HEK293 (cell line): ENCODE measurements around the gene TTYH2.

Source experiments
- CTCF ChIP-seq: fragments of 450-650 bp; formaldehyde crosslinking; IDR thresholded peaks from 2 replicates; pipeline ENCODE4 v1.5.1; 2016; ENCODE audit warnings: missing biosample characterization, missing genetic modification characterization
- MEIS1 ChIP-seq: sonication (generic); formaldehyde crosslinking; IDR thresholded peaks from 2 replicates; pipeline ENCODE4 v1.8.1; 2022; ENCODE audit warnings: missing genetic modification reagents, mild to moderate bottlenecking, borderline replicate concordance
- PRDM4 ChIP-seq: fragments of 450-650 bp; formaldehyde crosslinking; IDR thresholded peaks from 2 replicates; pipeline ENCODE4 v1.5.1; 2017; ENCODE audit warnings: missing biosample characterization, missing genetic modification characterization
- ZNF24 ChIP-seq: fragments of 450-650 bp; formaldehyde crosslinking; IDR thresholded peaks from 2 replicates; pipeline ENCODE4 v1.5.1; 2016; ENCODE audit warnings: missing biosample characterization, missing genetic modification characterization

- TF ChIP-seq ZNF24 (no peak), CTCF (tag by site-specific recombination) (no peak), MEIS1 (CRISPR knock-in tag) (no peak), PRDM4 (tag by site-specific recombination) (no peak)
Observed at GRCh38 chr17:74298778-74299177, 85.4 kb downstream of the TTYH2 start.
